Activated naive CD4-positive, alpha-beta T cell treated with anti-CD3 and anti-CD28 coated beads, Interleukin-2, amount 50 U/mL, for 72 hours (primary cell): ENCODE data around the gene NFIX. TPM values are rescaled to one million over a fixed set of nuclear protein-coding genes. Genes with fewer than 3 reads are reported as not detected.
"Not testable (repeated sequence)": the region's sequence is repeated elsewhere in the genome, so short reads cannot be mapped to it uniquely, and the experiment has no call there.

ENCODE experiments used
- ATAC-seq, 2 donors: fragments of 150-1000 bp; cut with Tn5 transposase; 2 replicates each; pipeline ENCODE4 v1.10.0; 2021; ENCODE audit warnings: mild to moderate bottlenecking in 2 of 2, moderate library complexity in 2 of 2
- DNase-seq, 2 donors: peaks; one replicate each; pipeline ENCODE4 v3.0.0; 2021 to 2022; ENCODE audit warnings: low spot score in 2 of 2
- H3K27ac Mint-ChIP-seq, 2 donors: one replicate each; pipeline ENCODE4 v1.8.0; 2022; ENCODE audit warnings: mild to moderate bottlenecking in 2 of 2, mixed read lengths in 2 of 2
- H3K36me3 Mint-ChIP-seq, 2 donors: one replicate each; pipeline ENCODE4 v1.8.0; 2022; ENCODE audit warnings: mixed read lengths in 2 of 2
- H3K9me3 Mint-ChIP-seq, 2 donors: one replicate each; pipeline ENCODE4 v1.8.0; 2022; ENCODE audit warnings: mixed read lengths in 2 of 2
- total RNA-seq, 2 donors: library from RNA; stranded (reverse); gene quantifications; one replicate each; pipeline ENCODE4 v1.2.3, GENCODE V29; 2022

Gene NFIX
- total RNA-seq, 2 donors from 2014 or later = 1.8 to 5.4 TPM

DNA sequence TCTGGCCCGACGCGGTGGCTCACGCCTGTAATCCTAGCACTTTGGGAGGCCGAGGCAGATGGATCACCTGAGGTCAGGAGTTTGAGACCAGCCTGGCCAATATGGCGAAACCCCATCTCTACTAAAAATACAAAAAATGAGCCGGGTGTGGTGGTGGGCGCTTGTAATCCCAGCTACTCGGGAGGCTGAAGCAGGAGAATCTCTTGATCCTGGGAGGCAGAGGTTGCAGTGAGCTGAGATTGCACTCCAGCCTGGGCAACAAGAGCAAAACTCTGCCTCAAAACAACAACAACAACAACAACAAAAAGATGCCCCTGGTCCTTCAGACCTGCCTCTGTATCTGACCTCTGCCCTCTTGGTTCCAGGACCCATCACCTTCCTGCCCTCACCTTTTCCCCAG, 39.7 kb upstream of the NFIX start:
- DNase-seq, H3K9me3 Mint-ChIP-seq, ATAC-seq: not testable (repeated sequence)
- peak overlapping the region; percentile 82 to 91 for H3K27ac Mint-ChIP-seq
- peaks cover 0 to 29% of the 10 kb centered on the region in 2 donors for H3K36me3 Mint-ChIP-seq

DNA sequence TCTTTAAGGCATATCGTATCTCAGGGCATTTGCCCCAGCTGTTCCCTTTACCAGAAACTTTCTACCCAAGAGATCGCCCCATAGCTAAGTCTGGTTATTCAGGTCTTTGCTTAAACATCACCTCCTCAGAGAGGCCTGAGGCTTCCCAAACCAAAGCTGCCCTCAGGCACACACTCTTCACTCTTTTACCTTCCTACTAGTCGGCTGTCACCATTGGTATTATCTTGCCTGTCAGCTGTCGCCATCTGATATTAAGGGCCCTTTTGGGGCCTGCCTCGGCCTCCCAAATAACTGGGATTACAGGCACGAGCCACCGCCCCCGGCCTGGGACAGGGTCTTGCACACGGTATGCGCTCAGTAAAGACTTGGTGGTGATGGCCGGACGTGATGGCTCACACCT, 39.3 kb upstream of the NFIX start:
- no peaks in the 10 kb centered on the region for H3K9me3 Mint-ChIP-seq
- peaks cover 0 to 29% of the 10 kb centered on the region in 2 donors for H3K36me3 Mint-ChIP-seq
- DNase-seq (no peak), ATAC-seq (no peak)
- H3K27ac Mint-ChIP-seq = peak overlapping the region; percentile 82 to 90

DNA sequence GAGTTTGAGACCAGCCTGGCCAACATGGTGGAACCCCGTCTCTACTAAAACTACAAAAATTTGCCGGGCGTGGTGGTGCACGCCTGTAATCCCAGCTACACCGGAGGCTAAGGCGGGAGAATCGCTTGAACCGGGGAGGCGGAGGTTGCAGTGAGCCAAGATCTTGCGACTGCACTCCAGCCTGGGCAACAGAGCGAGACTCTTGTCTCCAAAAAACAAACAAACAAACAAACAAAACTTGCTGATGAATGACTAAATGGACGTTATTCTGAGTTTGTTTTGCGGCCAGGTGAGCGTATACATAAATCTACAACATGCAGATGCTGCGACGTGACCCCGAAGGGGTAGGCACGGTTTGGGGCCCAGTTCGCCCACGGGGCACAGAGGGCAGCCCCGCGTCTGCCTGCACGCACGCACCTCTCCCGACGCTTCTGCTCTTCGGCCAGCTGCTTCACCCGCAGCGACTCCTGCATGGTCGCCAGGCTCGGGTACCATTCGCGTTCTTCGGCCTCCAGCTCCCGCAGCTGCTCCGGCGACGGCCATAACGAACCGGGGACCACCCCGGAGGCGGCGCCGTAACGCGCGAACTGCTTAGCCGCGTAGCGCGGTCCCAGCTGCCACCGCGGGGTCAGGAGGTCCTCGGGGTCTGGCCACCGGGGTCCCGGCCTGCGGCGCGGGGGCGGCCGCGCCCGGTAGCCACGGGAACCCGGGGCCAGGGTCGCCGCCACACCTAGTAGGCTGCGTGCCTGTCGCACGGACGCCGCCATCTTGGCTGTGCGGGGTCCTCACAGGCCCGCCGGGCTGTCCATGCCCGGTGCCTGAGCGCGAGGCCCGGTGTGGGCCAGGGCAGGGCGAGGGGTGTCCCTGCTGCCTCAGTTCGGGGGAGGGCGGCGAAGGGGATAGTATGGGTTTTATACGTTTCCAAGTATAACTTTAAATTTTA, 38.6 kb upstream of the NFIX start, which contains the start of gene GADD45GIP1:
Gene GADD45GIP1 (minus strand): TSS at position 778 of the 943 bp plus-strand sequence. CDS start 11 bp downstream, at position 767.
- Mint-ChIP-seq H3K27ac (peak within 1 kb of the TSS; percentile 82 to 99), H3K9me3 (no peaks in the 10 kb centered on the region), H3K36me3 (peaks cover 0 to 26% of the 10 kb centered on the region in 2 donors)
- peak; percentile 76 to 92 for DNase-seq
- ATAC-seq = peak; percentile 89 to 93

DNA sequence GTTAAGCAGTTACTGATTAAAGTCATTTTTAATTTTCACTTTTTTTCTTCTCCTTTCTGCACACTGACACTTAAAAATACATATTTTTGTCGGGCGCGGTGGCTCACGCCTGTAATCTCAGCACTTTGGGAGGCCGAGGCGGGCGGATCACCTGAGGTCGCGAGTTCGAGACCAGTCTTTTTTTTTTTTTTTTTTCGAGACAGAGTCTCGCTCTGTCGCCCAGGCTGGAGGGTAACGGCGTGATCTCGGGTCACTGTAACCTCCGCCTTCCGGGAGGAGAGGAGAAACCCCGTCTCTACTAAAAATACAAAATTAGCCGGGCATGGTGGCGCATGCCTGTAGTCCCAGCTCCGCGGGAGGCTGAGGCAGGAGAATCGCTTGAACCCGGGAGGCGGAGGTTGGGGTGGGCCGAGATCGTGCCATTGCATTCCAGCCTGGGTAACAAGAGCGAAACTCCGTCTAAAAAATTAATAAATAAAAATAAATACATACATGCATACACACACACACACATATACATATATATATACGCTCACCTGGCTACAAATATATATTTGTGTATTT, 37.8 kb upstream of the NFIX start:
- H3K36me3 Mint-ChIP-seq = peaks cover 0 to 22% of the 10 kb centered on the region in 2 donors
- H3K27ac Mint-ChIP-seq = peak overlapping the region; percentile 82 to 99
- not testable (repeated sequence) for H3K9me3 Mint-ChIP-seq, DNase-seq
- ATAC-seq = peak; percentile 14 to 28

DNA sequence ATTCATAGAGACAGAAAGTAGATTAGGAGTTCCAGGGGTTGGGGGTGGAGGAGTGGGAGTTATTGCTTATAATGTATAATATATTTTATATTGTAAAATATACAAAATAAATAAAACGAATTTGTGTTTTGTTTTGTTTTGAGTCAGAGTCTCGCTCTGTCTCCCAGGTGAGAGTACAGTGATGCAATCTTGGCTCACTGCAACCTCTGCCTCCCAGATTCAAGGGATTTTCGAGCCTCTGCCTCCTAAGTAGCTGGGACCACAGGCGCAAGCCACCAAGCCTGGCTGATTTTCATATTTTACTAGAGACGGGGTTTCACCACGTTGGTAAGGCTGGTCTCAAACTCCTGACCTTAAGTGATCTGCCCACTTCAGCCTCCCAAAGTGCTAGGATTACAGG, 35.8 kb upstream of the NFIX start:
- ATAC-seq = no peak
- H3K27ac Mint-ChIP-seq = no peak overlapping the region

DNA sequence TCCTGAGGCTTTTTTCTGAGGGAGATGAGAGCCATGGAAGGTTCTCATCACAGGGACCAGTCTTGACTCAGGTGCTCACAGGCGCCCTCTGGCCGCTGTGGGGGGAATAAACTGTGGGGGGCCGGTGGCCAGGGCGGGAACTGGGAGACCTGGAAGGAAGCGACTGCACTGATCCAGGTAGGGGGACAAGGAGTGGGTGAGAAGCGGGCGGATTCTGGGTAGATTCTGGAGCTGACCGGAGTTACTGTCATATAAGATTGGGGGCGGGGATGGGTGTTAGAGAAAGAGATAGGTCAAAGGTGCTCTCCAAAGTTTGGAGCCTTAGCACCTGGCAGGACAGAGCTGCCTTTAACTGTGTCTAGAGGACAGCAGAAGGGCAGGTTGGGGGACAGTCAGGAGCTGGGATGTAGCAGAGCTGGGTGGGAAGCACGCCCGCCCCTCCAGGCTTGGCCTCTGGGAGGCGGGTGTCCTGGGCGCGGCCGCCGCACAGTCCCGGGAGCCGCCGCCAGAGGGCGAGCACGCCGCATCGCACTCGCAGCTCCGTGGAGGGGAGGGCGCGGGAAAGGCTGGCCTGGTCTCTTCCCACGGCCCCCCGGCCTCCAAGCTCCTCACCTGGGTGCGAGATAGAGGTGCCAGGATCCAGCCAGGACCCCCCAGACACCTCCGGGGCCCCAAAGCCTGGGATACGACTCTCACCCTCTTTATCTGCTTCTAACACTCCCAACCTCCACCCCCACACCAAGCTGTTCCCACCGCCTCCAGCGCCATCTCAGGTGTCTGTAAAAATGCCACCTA, 30.1 kb upstream of the NFIX start:
- H3K9me3 Mint-ChIP-seq = no peaks in the 10 kb centered on the region
- H3K36me3 Mint-ChIP-seq = no peaks in the 10 kb centered on the region
- DNase-seq (peak; percentile 86 to 95), ATAC-seq (peak; percentile 95 to 96)
- H3K27ac Mint-ChIP-seq = peak overlapping the region; percentile 81 to 88

More for the DNA sequence above, 35.8 kb upstream of the NFIX start:
- Mint-ChIP-seq H3K9me3 (no peaks in the 10 kb centered on the region), H3K36me3 (peaks cover 0 to 14% of the 10 kb centered on the region in 2 donors)
- no peak for DNase-seq

DNA sequence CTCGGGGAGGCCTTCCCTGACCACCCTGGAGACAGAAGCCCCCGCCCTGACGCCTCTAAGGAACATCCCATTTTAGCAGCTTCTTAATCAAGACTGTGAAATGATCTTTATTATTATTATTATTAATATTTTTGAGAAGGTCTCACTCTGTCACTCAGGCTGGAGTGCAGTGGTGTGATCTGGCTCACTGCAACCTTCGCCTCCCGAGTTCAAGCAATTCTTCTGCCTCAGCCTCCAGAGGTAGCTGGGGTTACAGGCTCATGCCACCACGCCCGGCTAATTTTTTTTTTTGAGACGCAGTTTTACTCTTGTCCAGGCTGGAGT, 29.5 kb upstream of the NFIX start:
- no peak for ATAC-seq
- Mint-ChIP-seq H3K27ac (peak overlapping the region in 1 of 2 donors; percentile 81), H3K9me3 (no peaks in the 10 kb centered on the region), H3K36me3 (no peaks in the 10 kb centered on the region)
- no peak for DNase-seq

DNA sequence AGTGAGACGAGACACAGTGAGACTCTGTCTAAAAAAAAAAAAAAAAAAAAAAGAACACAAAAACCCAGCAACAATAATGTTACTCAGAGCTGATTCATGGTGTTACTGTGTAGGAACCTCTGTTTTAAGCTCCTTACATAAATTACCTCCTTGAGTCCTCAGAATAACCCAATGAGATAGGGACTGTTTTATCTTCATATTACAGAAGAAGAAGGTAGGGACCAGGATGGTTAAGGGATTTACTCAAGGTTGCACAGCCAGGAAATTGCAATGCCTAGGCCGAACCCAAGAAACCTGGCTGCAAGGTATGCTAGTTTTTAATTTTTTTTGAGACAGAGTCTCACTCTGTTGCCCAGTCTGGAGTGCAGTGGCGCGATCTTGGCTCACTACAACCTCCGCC, 27.4 kb upstream of the NFIX start:
- Mint-ChIP-seq H3K9me3 (no peaks in the 10 kb centered on the region), H3K36me3 (no peaks in the 10 kb centered on the region), H3K27ac (no peak overlapping the region)
- DNase-seq (no peak), ATAC-seq (no peak)

DNA sequence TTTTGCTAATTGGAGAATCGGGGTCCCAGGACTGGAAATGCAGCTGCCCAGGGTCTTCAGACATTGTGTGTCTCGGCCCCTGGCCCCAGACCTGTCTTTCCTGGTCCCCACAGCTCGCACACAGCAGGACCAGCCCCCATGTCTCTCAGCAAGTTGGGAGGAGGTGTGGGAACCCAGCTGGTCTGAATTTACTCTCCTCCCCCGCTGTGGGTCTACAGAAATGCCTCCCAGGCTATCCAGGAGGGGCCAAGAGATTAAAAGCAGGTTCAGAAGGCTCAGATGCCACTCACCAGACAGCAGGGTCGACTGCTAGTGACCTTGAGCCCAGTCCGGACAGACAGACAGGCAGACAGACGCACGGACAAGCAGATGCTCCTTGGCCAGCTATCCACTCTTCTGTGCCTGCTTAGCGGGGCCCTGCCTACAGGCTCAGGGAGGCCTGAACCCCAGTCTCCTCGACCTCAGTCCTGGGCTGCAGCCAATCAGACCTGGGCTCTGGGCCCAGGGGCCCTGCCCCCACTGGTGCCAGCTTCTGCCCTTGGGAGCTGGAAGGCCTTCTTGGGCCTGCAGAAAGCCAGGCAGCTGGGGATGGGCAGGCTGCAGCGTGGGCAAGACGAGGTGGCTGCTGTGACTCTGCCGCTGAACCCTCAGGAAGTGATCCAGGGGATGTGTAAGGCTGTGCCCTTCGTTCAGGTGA, 25.8 kb upstream of the NFIX start, which contains the start of gene DAND5:
Gene DAND5 (plus strand): TSS at position 285 of the 697 bp plus-strand sequence. CDS start 85 bp downstream, at position 370.
- Mint-ChIP-seq H3K36me3 (no peaks in the 10 kb centered on the region), H3K27ac (peak within 1 kb of the TSS in 1 of 2 donors; percentile 4), H3K9me3 (no peaks in the 10 kb centered on the region)
- DNase-seq = no peak
- ATAC-seq = no peak

DNA sequence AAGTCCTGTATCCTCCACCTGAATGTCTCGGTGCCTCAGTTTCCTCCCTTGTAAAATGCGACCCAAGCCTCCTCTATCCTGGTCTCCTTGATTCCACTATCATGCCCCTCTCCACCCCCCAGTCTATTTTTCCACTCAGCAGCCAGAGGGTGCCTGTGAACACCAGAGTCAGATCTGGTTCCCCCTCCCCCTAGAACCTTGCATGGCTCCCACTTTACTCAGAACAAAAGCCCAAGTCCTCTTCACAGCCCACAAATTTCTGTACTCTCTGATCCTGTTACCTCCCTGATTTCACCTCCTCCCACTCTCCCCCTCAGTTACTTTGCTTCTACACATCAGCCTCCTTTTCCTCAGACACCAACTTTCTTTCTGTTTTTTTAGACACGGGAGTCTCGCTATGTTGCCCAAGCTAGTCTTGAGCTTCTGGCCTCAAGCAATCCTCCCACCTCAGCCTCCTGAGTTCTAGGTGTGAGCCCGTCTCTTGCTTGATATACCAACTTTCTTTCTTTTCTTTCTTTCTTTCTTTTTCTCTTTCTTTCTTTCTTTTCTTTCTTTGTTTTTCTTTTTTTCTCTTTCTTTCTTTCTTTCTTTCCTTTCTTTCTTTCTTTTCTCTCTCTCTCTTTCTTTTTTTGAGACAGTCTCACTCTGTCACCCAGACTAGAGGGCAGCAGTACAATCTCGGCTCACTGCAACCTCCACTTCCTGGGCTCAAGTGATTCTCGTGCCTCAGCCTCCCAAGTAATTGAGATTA, 25.0 kb upstream of the NFIX start:
- Mint-ChIP-seq H3K36me3 (no peaks in the 10 kb centered on the region), H3K9me3 (no peaks in the 10 kb centered on the region), H3K27ac (peak overlapping the region in 1 of 2 donors; percentile 4)
- DNase-seq (no peak), ATAC-seq (no peak)

DNA sequence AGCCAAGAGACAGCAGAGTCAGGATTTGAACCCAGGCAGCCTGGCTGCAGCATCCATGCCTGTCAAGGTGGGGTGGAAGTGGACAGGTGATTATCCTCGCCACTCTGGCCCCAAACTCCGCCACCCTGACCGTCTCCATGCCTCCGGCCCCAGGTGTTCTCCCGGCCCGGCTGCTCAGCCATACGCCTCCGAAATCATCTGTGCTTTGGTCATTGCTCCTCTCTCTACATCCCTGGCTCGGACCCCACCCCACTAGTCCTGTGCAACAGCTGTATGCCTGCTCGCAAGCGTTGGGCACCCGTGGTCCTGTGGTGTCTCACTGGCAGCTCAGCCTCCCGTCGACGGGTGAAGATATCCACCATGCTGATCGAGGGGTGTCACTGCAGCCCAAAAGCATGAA, 22.0 kb upstream of the NFIX start:
- H3K36me3 Mint-ChIP-seq = no peaks in the 10 kb centered on the region
- no peak for ATAC-seq
- H3K9me3 Mint-ChIP-seq = no peaks in the 10 kb centered on the region

DNA sequence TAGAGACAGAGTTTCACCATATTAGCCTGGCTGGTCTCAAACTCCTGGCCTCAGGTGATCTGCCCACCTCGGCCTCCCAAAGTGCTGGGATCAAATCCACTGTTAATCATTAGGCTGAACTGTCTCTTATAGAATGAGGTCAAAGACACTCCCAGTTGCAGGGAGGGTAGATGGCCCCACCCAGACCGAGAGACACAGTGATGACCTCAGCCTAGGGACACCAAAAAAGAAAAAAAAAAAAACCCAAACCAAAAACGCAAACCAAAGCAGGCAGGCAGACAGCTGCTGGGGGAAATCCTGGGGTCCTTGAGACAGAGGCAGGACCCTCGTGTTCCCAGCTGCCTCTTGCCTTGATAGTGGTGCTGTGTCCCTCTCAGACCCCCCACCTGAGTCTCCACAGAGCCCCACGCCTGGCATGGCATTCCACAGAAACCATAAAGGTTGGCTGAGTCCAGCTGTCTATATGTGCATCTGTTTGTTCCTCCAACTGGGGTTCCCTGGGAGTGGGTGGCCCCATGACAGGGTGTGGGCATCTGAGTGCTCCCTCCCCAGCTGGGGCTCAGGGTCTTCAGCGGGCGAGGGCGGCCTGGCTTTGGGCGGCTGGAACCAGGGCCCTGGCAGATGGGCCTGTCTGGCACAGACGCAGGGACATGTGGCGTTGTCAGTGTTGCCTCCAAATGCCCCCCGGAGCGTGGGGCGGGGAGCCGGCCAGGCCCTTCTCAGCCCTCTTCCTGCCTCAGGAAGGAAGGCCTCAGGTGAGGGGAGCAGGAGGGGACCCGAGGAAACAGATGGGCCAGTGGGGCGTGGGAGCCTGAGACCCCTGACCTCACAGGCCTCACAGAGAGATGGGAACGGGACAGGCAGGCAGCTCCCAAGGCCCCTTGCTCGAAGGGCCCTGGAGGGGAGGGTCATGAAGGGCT, 20.7 kb upstream of the NFIX start:
- Mint-ChIP-seq H3K36me3 (no peaks in the 10 kb centered on the region), H3K9me3 (no peaks in the 10 kb centered on the region), H3K27ac (no peak overlapping the region)
- DNase-seq (no peak), ATAC-seq (no peak)

More for the DNA sequence above, 22.0 kb upstream of the NFIX start:
- H3K27ac Mint-ChIP-seq = no peak overlapping the region
- no peak for DNase-seq

DNA sequence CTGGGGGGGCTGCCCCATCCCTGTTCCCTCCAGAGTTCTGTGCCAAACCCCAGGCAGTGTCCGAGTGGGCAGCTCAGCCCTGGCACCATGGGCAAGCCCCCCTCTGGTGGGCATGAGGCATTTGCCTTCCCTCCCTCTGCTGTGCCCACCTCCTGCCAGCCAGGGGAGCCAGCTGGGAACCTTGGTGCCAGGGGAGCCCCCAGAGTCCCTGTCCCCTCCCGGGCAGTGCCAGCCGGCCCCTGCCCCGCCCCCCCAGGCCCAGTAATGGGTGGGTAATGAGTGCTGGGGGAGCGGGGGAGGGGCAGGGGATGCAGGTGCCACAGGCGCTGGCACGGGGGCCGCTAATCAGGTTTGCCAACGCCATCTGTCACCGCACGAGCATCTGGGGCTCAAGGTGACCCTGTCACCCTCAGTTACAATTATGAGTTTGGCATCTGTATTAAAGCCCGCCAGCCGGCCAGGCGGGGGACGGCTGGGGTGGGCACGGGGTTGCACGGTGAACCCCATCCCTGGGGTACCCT, 20.0 kb upstream of the NFIX start:
- DNase-seq (no peak), ATAC-seq (no peak)
- H3K36me3 Mint-ChIP-seq = no peaks in the 10 kb centered on the region
- no peak overlapping the region for H3K27ac Mint-ChIP-seq
- H3K9me3 Mint-ChIP-seq = no peaks in the 10 kb centered on the region

DNA sequence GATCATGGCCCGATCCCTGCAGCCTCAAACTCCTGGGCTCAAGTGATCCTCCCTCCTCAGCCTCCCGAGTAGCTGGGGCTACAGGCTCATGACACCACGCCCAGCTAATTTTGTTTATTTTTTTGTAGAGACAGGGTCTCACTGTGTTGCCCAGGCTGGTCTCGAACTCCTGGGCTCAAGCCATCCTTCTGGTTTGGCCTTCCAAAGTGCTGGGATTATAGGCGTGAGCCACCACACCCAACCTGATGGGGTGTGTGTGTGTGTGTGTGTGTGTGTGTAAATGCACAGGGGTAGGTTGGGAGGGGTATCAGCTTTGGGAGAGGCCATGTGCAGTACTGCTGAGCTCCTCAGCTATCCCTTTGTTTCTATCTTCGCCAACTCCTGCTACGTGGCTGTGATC, 19.2 kb upstream of the NFIX start:
- H3K9me3 Mint-ChIP-seq, ATAC-seq, DNase-seq, H3K27ac Mint-ChIP-seq, H3K36me3 Mint-ChIP-seq: not testable (repeated sequence)

DNA sequence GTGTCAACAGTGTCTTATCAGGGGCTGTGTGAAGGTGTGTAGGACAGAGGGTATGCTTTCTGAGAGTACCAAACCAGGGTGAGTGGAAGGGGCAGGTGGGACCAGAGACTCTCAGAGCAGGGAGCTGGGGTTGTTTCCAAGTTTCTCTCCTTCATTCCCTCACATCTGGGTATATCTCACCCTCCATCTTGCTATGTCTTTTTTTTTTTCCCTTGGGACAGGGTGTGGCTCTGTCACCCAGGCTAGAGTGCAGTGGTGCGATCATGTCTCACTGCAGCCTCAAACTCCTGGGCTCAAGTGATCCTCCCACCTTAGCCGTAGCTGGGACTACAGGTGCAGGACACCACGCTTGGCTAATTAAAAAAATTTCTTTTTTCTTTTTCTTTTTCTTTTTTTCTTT, 15.3 kb upstream of the NFIX start:
- ATAC-seq = no peak
- H3K9me3 Mint-ChIP-seq = no peaks in the 10 kb centered on the region

More for the DNA sequence above, 15.3 kb upstream of the NFIX start:
- H3K36me3 Mint-ChIP-seq = no peaks in the 10 kb centered on the region
- no peak overlapping the region for H3K27ac Mint-ChIP-seq
- no peak for DNase-seq
